A549 (cell line): ENCODE data around the gene SLC5A5.
"Not testable (repeated sequence)": the region's sequence is repeated elsewhere in the genome, so short reads cannot be mapped to it uniquely, and the experiment has no call there.

Experiments used
- CEBPB ChIP-seq, 2 experiments: fragments of >200 bp in 1 of 2; sonication (Bioruptor Twin) in 1 of 2; formaldehyde crosslinking in 1 of 2; IDR thresholded peaks; 2 replicates each; pipeline ENCODE4 v1.6.1; 2012 to 2016
- CHD2 ChIP-seq: fragments of 150-350 bp; IDR thresholded peaks from 2 replicates; pipeline ENCODE4 v1.6.1; 2014; ENCODE audit warnings: low read length; ENCODE audit not compliant: partially characterized antibody
- HOXB13 ChIP-seq: fragments of 250-450 bp; sonication (Bioruptor Pico); IDR thresholded peaks from 2 replicates; pipeline ENCODE4 v1.5.0; 2020; ENCODE audit warnings: low read depth, mild to moderate bottlenecking, moderate library complexity
- JUNB ChIP-seq: fragments of >200 bp; sonication (Bioruptor Twin); formaldehyde crosslinking; IDR thresholded peaks from 2 replicates; pipeline ENCODE4 v1.6.1; 2016
- MAFK ChIP-seq: fragments of 450-650 bp; IDR thresholded peaks from 2 replicates; pipeline ENCODE4 v1.6.1; 2014; ENCODE audit not compliant: partially characterized antibody
- NR3C1 ChIP-seq: fragments of >200 bp; sonication (Bioruptor Twin); formaldehyde crosslinking; IDR thresholded peaks from 3 replicates; pipeline ENCODE4 v1.6.1; 2017
- PHF8 ChIP-seq: fragments of 200-600 bp; sonication (generic); IDR thresholded peaks from 2 replicates; pipeline ENCODE4 v1.6.1; 2016; ENCODE audit warnings: low read depth, mild to moderate bottlenecking, antibody characterized with exemption, moderate library complexity, borderline replicate concordance
- POLR2A ChIP-seq: IDR thresholded peaks from 2 replicates; pipeline ENCODE4 v1.6.1; 2012; ENCODE audit warnings: mild to moderate bottlenecking, low read length
- RCOR1 ChIP-seq: fragments of 150-350 bp; IDR thresholded peaks from 2 replicates; pipeline ENCODE4 v1.6.1; 2014; ENCODE audit warnings: antibody characterized with exemption, low read length, low read depth
- RFX5 ChIP-seq: fragments of 450-650 bp; IDR thresholded peaks from 2 replicates; pipeline ENCODE4 v1.7.1; 2014; ENCODE audit warnings: antibody characterized with exemption, mild to moderate bottlenecking, moderate library complexity
- USF2 ChIP-seq: fragments of 450-650 bp; IDR thresholded peaks from 2 replicates; pipeline ENCODE4 v1.6.1; 2014; ENCODE audit warnings: antibody characterized with exemption
- TF ChIP-seq, protein P1 (sequence below): fragments of >200 bp; sonication (Bioruptor Twin); formaldehyde crosslinking; IDR thresholded peaks from 3 replicates; pipeline ENCODE4 v1.5.1; 2016
- TF ChIP-seq, protein P2 (sequence below): fragments of >200 bp; sonication (Bioruptor Twin); formaldehyde crosslinking; IDR thresholded peaks from 2 replicates; pipeline ENCODE4 v1.6.1; 2016
- TF ChIP-seq, protein P3 (sequence below): fragments of 150-350 bp; IDR thresholded peaks from 2 replicates; pipeline ENCODE4 v1.6.1; 2014; ENCODE audit warnings: low read depth, mild to moderate bottlenecking, low read length

GRCh38 chr19:17919122-17919521, 47.4 kb downstream of the SLC5A5 start:
- not testable (repeated sequence) for TF ChIP-seq CEBPB (IDR thresholded peaks at IDR 0.05); USF2; HOXB13 (CRISPR knock-in tag); NR3C1; PHF8; MAFK; JUNB; RFX5; POLR2A; RCOR1; CHD2
- TF ChIP-seq, protein P1, sequence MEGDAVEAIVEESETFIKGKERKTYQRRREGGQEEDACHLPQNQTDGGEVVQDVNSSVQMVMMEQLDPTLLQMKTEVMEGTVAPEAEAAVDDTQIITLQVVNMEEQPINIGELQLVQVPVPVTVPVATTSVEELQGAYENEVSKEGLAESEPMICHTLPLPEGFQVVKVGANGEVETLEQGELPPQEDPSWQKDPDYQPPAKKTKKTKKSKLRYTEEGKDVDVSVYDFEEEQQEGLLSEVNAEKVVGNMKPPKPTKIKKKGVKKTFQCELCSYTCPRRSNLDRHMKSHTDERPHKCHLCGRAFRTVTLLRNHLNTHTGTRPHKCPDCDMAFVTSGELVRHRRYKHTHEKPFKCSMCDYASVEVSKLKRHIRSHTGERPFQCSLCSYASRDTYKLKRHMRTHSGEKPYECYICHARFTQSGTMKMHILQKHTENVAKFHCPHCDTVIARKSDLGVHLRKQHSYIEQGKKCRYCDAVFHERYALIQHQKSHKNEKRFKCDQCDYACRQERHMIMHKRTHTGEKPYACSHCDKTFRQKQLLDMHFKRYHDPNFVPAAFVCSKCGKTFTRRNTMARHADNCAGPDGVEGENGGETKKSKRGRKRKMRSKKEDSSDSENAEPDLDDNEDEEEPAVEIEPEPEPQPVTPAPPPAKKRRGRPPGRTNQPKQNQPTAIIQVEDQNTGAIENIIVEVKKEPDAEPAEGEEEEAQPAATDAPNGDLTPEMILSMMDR = not testable (repeated sequence)
- TF ChIP-seq, protein P2, sequence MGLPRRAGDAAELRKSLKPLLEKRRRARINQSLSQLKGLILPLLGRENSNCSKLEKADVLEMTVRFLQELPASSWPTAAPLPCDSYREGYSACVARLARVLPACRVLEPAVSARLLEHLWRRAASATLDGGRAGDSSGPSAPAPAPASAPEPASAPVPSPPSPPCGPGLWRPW = not testable (repeated sequence)
- TF ChIP-seq, protein P3, sequence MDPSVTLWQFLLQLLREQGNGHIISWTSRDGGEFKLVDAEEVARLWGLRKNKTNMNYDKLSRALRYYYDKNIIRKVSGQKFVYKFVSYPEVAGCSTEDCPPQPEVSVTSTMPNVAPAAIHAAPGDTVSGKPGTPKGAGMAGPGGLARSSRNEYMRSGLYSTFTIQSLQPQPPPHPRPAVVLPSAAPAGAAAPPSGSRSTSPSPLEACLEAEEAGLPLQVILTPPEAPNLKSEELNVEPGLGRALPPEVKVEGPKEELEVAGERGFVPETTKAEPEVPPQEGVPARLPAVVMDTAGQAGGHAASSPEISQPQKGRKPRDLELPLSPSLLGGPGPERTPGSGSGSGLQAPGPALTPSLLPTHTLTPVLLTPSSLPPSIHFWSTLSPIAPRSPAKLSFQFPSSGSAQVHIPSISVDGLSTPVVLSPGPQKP = not testable (repeated sequence)
